ENCODE results near the gene GARIN3.
A peak's percentile ranks its signal among the peaks of the same experiment; 100 is the strongest.
"Not testable (repeated sequence)": the region's sequence is repeated elsewhere in the genome, so short reads cannot be mapped to it uniquely, and the experiment has no call there.

The GARIN3 gene

GRCh38 chr5:157166214-157167213 lies at the start of gene GARIN3:
GARIN3 (minus strand) TSS chr5:157166264; CDS start chr5:157166168, 96 bp downstream.
- no peak for DNase-seq

GRCh38 chr5:157215514-157216167 lies 49.6 kb upstream of the GARIN3 start:
- DNase-seq: peak; percentile 63

GRCh38 chr5:157214861-157215513 lies 48.9 kb upstream of the GARIN3 start:
- peak; percentile 79 for DNase-seq

GRCh38 chr5:157214415-157214814 lies 48.4 kb upstream of the GARIN3 start:
- DNase-seq: no peak

GRCh38 chr5:157213527-157214243 lies 47.6 kb upstream of the GARIN3 start:
- peak; percentile 57 for DNase-seq

GRCh38 chr5:157212307-157212706 lies 46.2 kb upstream of the GARIN3 start:
- DNase-seq: no peak

GRCh38 chr5:157210652-157211051 lies 44.6 kb upstream of the GARIN3 start:
- not testable (repeated sequence) for DNase-seq

- no peak for DNase-seq
These were observed 39.6 kb upstream of the GARIN3 start for GRCh38 chr5:157205708-157206107.

- DNase-seq: no peak
These were observed 38.7 kb upstream of the GARIN3 start for GRCh38 chr5:157204765-157205164.

GRCh38 chr5:157203417-157203816 lies 37.4 kb upstream of the GARIN3 start:
- DNase-seq: no peak

GRCh38 chr5:157201857-157202256 lies 35.8 kb upstream of the GARIN3 start:
- DNase-seq: no peak

- peak; percentile 77 for DNase-seq
These were observed 32.4 kb upstream of the GARIN3 start for GRCh38 chr5:157198277-157198986.

GRCh38 chr5:157197086-157197485 lies 31.0 kb upstream of the GARIN3 start:
- peak; percentile 49 for DNase-seq

GRCh38 chr5:157196045-157196444 lies 30.0 kb upstream of the GARIN3 start:
- DNase-seq: peak; percentile 48

GRCh38 chr5:157193699-157194424 lies 27.8 kb upstream of the GARIN3 start:
- DNase-seq: peak; percentile 51

- DNase-seq: peak; percentile 87
These were observed 23.2 kb upstream of the GARIN3 start for GRCh38 chr5:157189223-157189622.

- peak; percentile 45 for DNase-seq
These were observed 22.2 kb upstream of the GARIN3 start for GRCh38 chr5:157188270-157188669.

- peak; percentile 45 for DNase-seq
These were observed 21.1 kb upstream of the GARIN3 start for GRCh38 chr5:157187046-157187754.

- DNase-seq: peak; percentile 56
These were observed 20.4 kb upstream of the GARIN3 start for GRCh38 chr5:157186309-157187045.

GRCh38 chr5:157185122-157185521 lies 19.1 kb upstream of the GARIN3 start:
- DNase-seq: not testable (repeated sequence)
